Umbilical cord (tissue), 2 donors: ENCODE measurements around the gene MBD3L2B. TPM values are rescaled to one million over a fixed set of nuclear protein-coding genes. Genes with fewer than 3 reads are reported as not detected.

Experiments
- DNase-seq: peaks from one replicate; pipeline ENCODE4 v3.0.0-alpha.2; 2015; ENCODE audit warnings: low spot score
- total RNA-seq: library from RNA; depleted of rRNA; stranded (reverse); fragments of >200 nt; gene quantifications from one replicate; pipeline ENCODE4 v1.2.3, GENCODE V29; 2014; ENCODE audit warnings: low replicate concordance; ENCODE audit not compliant: insufficient read depth

MBD3L2B gene
- total RNA-seq, 1 donor from 2014 or later = not detected

GRCh38 chr19:7013678-7014077, 7.6 kb downstream of the MBD3L2B start:
- no peak for DNase-seq

- DNase-seq = no peak
Observed at GRCh38 chr19:7010722-7011593, 10.3 kb downstream of the MBD3L2B start.

GRCh38 chr19:7007859-7008258, 13.4 kb downstream of the MBD3L2B start:
- no peak for DNase-seq

GRCh38 chr19:7006135-7006704, 15.0 kb downstream of the MBD3L2B start:
- DNase-seq = no peak

GRCh38 chr19:7004313-7004931, 16.8 kb downstream of the MBD3L2B start:
- peak; percentile 27 for DNase-seq

- no peak for DNase-seq
Observed at GRCh38 chr19:7000816-7001215, 20.4 kb downstream of the MBD3L2B start.

- no peak for DNase-seq
Observed at GRCh38 chr19:7000333-7000732, 20.9 kb downstream of the MBD3L2B start.

- no peak for DNase-seq
Observed at GRCh38 chr19:6999933-7000332, 21.3 kb downstream of the MBD3L2B start.

- DNase-seq = no peak
Observed at GRCh38 chr19:6997679-6998445, 23.4 kb downstream of the MBD3L2B start.

GRCh38 chr19:6996810-6997209, 24.4 kb downstream of the MBD3L2B start:
- no peak for DNase-seq

GRCh38 chr19:6995054-6995453, 26.2 kb downstream of the MBD3L2B start:
- DNase-seq = no peak

GRCh38 chr19:6988257-6988656, 33.0 kb downstream of the MBD3L2B start:
- no peak for DNase-seq

GRCh38 chr19:6987850-6988249, 33.4 kb downstream of the MBD3L2B start:
- no peak for DNase-seq

GRCh38 chr19:6983448-6983847, 37.8 kb downstream of the MBD3L2B start:
- DNase-seq = no peak

- DNase-seq = no peak
Observed at GRCh38 chr19:6979399-6979798, 41.8 kb downstream of the MBD3L2B start.

- no peak for DNase-seq
Observed at GRCh38 chr19:6976197-6976596, 45.0 kb downstream of the MBD3L2B start.

- no peak for DNase-seq
Observed at GRCh38 chr19:6971366-6971765, 49.9 kb downstream of the MBD3L2B start.

- no peak for DNase-seq
Observed at GRCh38 chr19:6970443-6970842, 50.8 kb downstream of the MBD3L2B start.

GRCh38 chr19:6970021-6970420, 51.2 kb downstream of the MBD3L2B start:
- no peak for DNase-seq

GRCh38 chr19:6969490-6969889, 51.7 kb downstream of the MBD3L2B start:
- no peak for DNase-seq
